LNCaP clone FGC (cell line): ENCODE data around the gene FAT1.

Experiments
- DNase-seq: peaks from one replicate; pipeline ENCODE4 v3.0.0-alpha.2; 2011; ENCODE audit warnings: low read depth
- H3K4me3 ChIP-seq: 2 replicates; pipeline ENCODE4 v1.5.1; 2011; ENCODE audit warnings: mild to moderate bottlenecking, low read depth, low read length, control low read depth
- CTCF ChIP-seq: IDR thresholded peaks from 2 replicates; pipeline ENCODE4 v1.5.1; 2012; ENCODE audit warnings: mild to moderate bottlenecking; ENCODE audit not compliant: control insufficient read depth, insufficient read depth; ENCODE audit errors: extremely low read depth

Gene FAT1

GRCh38 chr4:186691396-186691795, 32.3 kb downstream of the FAT1 start:
- TF ChIP-seq CTCF = no peak
- H3K4me3 ChIP-seq = no peak overlapping the region
- DNase-seq = no peak

GRCh38 chr4:186689476-186689875, 34.2 kb downstream of the FAT1 start:
- no peak overlapping the region for H3K4me3 ChIP-seq
- TF ChIP-seq CTCF = no peak
- no peak for DNase-seq

- no peak for DNase-seq
- no peak for TF ChIP-seq CTCF
- no peak overlapping the region for H3K4me3 ChIP-seq
These were observed 35.3 kb downstream of the FAT1 start for GRCh38 chr4:186688150-186688943.

GRCh38 chr4:186687265-186687664, 36.4 kb downstream of the FAT1 start:
- H3K4me3 ChIP-seq = no peak overlapping the region
- DNase-seq = no peak
- TF ChIP-seq CTCF = no peak

- no peak for TF ChIP-seq CTCF
- H3K4me3 ChIP-seq = no peak overlapping the region
- DNase-seq = no peak
These were observed 37.9 kb downstream of the FAT1 start for GRCh38 chr4:186685767-186686183.

GRCh38 chr4:186684889-186685309, 38.8 kb downstream of the FAT1 start:
- TF ChIP-seq CTCF = no peak
- DNase-seq = no peak
- H3K4me3 ChIP-seq = no peak overlapping the region

GRCh38 chr4:186684220-186684619, 39.4 kb downstream of the FAT1 start:
- DNase-seq = no peak
- no peak overlapping the region for H3K4me3 ChIP-seq
- TF ChIP-seq CTCF = no peak
